GM18873 (cell line): ENCODE results near the gene KLF11.

Source experiments
- ATAC-seq: cut with Tn5 transposase; IDR thresholded peaks from one replicate; pipeline ENCODE4 v1.9.1; 2021; ENCODE audit warnings: mild to moderate bottlenecking, moderate library complexity, moderate number of reproducible peaks; ENCODE audit not compliant: unreplicated experiment, low FRiP score

The KLF11 gene

GRCh38 chr2:10043256-10043905 lies at the start of gene KLF11:
KLF11 (plus strand) TSS chr2:10043550; CDS start chr2:10043717, 167 bp downstream.
- ATAC-seq, result peak; percentile 47

DNA sequence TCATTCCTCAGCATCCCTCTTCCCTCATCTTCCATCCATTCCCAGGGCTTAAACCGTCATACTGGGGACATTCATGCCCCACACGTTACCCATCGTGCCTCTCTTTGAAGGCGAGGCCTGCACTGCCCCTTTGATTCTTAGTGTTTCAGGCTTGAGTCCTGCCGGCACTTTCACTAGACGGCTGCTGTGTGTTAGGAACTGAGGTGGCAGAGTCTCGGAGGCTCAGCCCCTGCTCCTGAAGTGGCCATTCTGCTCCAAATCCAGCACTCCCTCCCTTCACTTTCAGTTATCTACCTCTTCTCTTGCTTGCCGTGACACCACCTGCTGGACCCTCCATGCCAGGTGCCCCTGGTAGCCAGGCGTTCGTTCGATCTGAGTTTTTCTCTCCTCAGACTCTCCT lies 48.9 kb upstream of the KLF11 start:
- ATAC-seq, result no peak

DNA sequence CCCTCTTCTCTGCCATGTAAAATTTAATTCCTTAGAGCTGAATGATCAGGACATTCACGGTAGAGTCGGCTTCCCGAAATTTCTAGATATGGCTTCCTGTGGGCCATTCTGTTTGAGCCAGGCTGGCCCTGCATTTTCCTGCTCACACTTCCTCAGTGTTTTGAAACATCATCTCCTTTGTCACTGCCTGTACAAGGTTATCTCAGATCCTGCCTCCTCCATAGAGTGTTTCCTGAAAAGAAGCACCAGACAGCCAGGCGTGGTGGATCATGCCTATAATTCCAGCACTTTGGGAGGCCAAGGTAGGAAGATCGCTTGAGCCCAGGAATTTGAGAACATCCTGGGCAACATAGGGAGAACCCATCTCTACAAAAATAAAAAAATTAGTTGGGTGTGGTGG lies 48.3 kb upstream of the KLF11 start:
- no peak for ATAC-seq

DNA sequence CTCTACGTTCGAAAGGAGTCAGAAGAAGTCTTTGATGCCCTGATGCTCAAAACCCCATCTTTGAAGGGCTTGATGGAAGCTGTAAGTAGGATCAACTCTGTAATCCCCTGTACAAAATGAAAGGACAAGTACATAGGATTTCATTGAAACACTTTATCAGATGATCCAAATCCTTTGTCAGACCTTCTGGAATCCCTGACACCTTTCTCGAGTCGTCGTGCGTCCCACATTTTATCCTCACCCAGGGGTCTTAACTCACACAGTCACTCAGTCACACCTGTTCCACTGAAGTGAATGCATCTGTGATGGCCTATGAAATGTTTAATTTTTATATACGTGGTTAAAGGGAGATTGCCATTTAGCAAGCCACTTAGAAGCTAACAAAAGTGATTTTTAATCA lies 47.0 kb upstream of the KLF11 start:
- no peak for ATAC-seq

- no peak for ATAC-seq
Measured at GRCh38 chr2:9997936-9998335, 45.4 kb upstream of the KLF11 start.

DNA sequence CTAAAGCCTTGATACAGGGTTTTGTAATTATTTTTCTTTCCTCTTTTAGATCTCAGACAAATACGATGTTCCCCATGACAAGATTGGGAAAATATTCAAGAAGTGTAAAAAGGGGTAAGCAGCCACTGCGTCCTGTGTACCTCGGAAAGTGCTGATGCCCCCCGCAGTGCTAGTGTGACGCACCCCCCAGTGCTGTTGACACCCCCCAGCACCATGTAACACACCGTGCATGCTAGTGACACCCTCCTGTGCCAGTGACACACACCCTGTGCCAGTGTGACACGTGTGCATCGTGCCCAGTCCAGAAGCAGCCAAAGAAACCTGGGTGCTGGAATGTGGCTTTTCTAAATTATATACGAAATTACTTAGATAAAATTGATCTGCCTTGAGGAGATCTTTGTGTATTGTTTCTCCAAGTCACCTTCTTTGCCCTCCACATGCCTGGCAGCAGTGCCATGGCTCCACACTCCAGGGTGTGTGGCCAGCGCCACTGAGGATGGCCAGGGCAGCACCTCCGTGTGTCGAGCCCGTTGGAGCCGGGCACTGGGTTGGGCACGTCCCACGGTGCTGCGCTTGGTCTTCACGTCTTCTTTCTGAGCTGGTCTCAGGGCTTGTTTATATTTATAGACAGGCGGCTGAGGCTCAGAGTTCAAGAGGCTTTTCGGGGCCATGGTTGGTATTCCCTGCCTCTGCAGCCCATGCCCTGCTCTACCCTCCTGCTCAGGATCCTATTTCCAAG lies 44.3 kb upstream of the KLF11 start:
- ATAC-seq, result no peak

DNA sequence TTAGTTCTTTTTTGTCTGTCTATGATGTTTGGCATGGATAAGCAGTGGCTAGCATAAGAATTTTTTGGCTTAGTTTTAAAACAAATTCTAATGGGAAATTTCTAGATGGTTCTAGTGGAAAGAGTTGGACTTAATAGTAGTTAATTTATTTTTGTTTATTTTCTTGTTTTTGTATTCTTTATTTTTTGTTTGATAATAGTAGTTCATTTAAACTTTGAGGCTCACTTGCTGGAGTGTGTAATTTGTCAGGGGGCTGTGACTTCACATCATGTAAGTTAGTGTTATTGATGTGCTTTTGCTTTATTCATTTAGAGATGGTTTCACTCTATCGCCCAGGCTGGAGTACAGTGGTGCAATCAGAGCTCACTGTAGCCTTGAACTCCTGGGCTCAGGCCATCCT lies 43.7 kb upstream of the KLF11 start:
- no peak for ATAC-seq

DNA sequence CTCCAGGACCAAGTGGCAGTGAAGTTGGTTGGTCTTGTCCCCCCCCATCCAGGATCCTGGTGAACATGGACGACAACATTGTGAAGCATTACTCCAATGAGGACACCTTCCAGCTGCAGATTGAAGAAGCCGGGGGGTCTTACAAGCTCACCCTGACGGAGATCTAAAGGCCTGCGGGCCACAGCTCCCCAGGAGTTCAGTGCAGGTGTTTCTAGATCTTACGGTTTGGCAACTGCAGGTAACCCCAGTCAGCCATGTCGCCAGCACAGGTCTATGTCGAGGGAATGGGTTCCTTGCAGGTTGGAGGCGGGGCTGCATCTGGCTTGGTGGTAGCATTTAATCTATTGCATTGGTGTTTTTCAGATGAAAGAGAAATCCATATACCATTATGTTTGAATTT lies 42.8 kb upstream of the KLF11 start:
- ATAC-seq, result no peak

GRCh38 chr2:10001586-10001985 lies 41.8 kb upstream of the KLF11 start:
- no peak for ATAC-seq

DNA sequence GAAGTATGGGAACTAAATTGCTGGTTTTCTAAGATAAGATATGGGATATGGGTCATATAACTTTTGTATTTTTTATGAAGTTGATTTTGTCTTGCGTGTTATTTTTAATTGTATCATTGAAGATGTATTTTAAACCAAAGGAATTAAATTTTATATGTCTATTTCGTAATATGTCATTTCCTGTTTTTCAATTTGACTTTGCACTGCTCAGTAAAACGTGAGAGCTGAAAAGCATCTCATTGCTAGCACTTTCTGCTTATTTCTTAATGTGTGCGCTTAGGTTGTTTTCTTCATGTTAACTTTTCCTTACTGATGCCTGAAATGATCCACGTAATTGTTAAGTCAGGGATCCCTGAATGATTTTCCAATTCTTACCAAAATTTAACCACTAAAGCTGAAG lies 41.2 kb upstream of the KLF11 start:
- ATAC-seq, result no peak

- no peak for ATAC-seq
Measured at GRCh38 chr2:10002681-10003080, 40.7 kb upstream of the KLF11 start.

GRCh38 chr2:10003206-10004125 lies 39.9 kb upstream of the KLF11 start:
- no peak for ATAC-seq

DNA sequence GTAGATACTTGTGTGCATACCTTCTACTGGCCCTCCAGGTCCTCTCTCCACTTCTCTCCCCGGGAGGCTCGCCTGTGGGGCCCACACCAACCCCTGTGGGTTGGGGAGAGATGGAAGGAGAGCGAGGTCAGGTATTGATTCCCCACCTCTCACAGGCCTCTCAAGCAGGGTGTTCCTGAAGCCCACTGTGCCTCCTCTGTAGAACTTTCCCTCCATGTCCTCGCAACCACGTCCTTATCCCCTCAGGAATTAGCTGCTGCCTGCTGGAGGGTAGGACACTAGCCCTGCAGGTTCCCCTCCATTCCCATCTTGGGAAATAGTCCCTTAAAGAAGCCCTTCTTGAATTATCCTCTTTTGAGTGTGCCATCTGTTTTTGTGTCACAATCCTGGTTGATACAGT lies 38.9 kb upstream of the KLF11 start:
- no peak for ATAC-seq

DNA sequence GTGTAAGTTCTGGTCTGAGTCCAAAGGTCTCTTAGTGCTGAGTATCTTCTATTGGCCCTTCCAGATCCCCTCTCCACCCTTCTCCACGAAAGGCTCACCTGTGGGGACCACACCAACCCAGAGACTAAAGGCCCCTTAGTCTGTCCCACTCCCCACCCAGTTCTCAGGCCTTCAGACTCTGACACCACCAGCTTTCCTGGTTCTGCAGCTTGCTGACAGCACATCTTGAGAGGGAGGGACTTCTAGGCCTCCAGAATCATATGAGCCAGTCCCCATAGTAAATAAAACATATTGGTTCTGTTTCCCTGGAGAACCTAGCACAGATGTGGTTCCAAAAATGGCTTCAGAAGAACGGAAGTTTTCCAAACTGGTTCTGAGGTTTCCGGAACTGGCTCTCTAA lies 38.5 kb upstream of the KLF11 start:
- ATAC-seq, result no peak

DNA sequence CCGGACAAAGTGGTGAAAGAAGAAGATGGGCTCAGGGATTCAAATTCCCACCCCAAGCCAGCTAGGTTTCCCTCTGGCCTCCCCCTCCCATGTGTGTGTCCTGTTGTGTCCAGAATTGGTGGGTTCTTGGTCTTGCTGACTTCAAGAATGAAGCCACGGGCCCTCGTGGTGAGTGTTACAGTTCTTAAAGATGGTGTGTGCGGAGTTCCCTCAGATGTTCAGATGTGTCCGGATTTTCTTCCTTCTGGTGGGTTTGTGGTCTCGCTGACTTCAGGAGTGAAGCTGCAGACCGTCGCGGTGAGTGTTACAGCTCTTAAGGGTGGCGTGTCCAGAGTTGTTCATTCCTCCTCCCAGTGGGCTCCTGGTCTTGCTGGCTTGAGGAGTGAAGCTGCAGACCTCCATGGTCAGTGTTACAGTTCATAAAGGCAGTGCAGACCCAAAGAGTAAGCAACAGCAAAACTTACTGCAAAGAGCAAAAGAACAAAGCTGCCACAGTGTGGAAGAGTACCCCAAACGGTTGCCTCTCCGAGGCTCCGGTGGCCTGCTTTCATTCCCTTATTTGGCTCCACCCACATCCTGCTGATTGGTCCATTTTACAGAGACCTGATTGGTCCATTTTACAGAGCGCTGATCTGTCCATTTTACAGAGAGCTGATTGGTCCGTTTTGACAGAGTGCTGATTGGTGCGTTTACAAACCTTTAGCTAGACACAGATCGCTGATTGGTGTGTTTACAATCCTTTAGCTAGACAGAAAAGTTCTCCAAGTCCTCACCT lies 37.7 kb upstream of the KLF11 start:
- no peak for ATAC-seq

- ATAC-seq, result no peak
Measured at GRCh38 chr2:10006236-10007161, 36.9 kb upstream of the KLF11 start.

DNA sequence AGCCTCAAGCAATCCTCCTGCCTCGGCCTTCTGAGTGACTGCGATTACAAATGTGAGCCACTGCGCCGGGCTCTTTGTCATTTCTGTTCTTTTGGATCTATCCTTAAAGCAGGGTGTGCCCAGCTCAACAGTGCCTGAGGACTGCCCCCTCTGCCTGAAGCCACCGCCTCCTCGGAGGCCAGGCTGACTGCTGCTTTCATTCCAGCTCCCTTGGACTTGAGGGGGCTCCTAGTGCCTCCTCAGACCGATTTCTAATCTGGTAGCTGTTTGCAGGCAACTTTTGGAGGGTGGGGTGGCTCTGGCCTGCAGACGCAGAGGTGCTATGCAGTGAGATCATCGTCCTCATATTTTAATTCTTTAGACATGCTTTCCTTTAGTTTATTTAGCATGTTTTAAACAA lies 35.9 kb upstream of the KLF11 start:
- ATAC-seq, result no peak

DNA sequence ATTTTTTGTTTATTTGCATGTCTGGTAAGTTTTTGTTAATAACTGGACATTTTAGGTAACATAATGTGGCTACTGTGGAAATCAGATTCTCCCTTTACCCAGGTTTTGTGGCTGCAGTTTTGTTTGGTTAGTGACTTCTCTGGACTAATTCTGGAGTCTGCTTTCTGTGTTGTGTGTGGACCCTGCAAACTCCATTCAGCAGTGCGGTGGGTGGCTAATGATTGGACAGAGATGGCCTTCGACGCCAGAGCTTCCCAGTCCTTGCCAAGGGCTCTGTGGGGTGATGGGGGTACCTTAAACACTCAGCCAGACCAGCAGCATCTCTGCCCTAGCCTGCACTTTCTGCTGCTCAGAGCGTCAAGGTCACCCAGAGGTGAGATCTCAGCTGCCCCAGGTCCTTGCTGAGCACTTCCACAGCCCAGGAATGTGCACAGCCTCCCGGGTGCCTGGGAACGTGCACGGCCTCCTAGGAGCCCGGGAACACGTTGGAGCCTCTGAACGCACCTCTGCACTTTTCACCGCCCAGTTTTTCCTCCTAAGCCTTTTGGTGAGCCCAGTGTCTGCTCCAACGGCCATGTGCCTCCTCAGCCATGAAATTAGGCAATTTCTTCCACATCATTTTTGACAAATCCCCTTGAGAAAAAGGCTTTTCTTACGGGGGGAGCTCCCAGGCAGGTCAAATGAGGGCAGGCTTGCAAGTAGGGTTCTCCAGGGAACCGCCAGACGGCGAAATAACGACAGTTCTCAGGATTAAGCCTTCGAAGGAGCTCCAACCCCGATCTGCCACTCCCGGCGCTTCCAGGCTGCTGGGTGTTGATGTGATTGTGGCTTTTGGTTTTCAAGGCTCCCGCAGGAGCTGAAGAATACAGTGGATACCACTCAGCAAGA lies 35.2 kb upstream of the KLF11 start:
- no peak for ATAC-seq

DNA sequence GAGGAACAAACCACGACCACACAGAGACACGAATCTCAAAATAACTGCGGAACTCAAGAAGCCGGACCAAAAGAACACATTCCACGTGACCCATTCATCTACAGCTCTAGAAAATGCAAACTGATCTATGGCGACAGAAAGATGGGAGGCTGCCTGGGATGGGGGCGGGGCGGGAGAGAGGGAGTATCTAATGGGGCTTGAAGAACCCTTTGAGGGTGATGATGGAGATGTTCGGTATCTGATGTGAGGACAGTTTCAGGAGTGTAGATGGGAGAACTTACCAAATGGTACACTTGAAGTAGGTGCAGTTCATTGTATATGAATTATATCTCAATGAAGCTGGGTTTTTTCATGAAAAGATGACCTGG lies 34.6 kb upstream of the KLF11 start:
- no peak for ATAC-seq
